Mesodermal cell (in vitro differentiated cells): ENCODE measurements around the gene GJA5. TPM values are rescaled to one million over a fixed set of nuclear protein-coding genes. Genes with fewer than 3 reads are reported as not detected.

Source experiments
- H3K27ac ChIP-seq: 2 replicates; pipeline ENCODE4 v1.7.0; 2013; ENCODE audit warnings: mild to moderate bottlenecking, low read depth, low read length, moderate library complexity; ENCODE audit not compliant: severe bottlenecking
- H3K36me3 ChIP-seq: 2 replicates; pipeline ENCODE4 v1.7.1; 2013; ENCODE audit warnings: mild to moderate bottlenecking, low read length, moderate library complexity; ENCODE audit not compliant: control insufficient read depth, insufficient read depth
- H3K4me1 ChIP-seq: one replicate; pipeline ENCODE4 v1.7.1; 2013; ENCODE audit warnings: mild to moderate bottlenecking, low read length; ENCODE audit not compliant: insufficient read depth, control insufficient read depth, poor library complexity, severe bottlenecking
- H3K4me3 ChIP-seq: 2 replicates; pipeline ENCODE4 v1.7.0; 2013; ENCODE audit warnings: low read length, control low read depth, mild to moderate bottlenecking; ENCODE audit not compliant: insufficient read depth, poor library complexity, severe bottlenecking; ENCODE audit errors: extremely low read depth
- H3K9me3 ChIP-seq: 2 replicates; pipeline ENCODE4 v1.7.1; 2013; ENCODE audit warnings: mild to moderate bottlenecking, low read length, moderate library complexity; ENCODE audit not compliant: control insufficient read depth
- WGBS, 2 experiments: methylation state at CpG; one replicate each; pipeline ENCODE4 v1.1.5; 2013; ENCODE audit warnings: missing lambda C conversion rate in 2 of 2; ENCODE audit not compliant: insufficient coverage in 2 of 2; 5-methylcytosine and 5-hydroxymethylcytosine counted together
- polyA plus RNA-seq, 2 experiments: library from polyadenylated mRNA; stranded (reverse); fragments of 50-300 nt; gene quantifications; one replicate each; pipeline ENCODE4 v1.2.3, GENCODE V29; 2013

Gene GJA5
- 40.7 TPM for polyA plus RNA-seq (2013, experiment 1 of 2)
- 23.2 TPM for polyA plus RNA-seq (2013, experiment 2 of 2)

- Histone ChIP-seq H3K4me3 (no peak within 1 kb of the TSS), H3K36me3 (no peaks in the 10 kb centered on the region), H3K27ac (no peak within 1 kb of the TSS), H3K9me3 (no peaks in the 10 kb centered on the region), H3K4me1 (peaks cover 16% of the 10 kb centered on the region)
- 84 to 97% methylated on average over 5 of the region's 7 CpGs for WGBS, 2 experiments
Observed at GRCh38 chr1:147760481-147761260, at the start of gene GJA5. Gene GJA5 (minus strand): TSS chr1:147760602. CDS start chr1:147759238, 1,364 bp downstream.

- H3K9me3 ChIP-seq: no peaks in the 10 kb centered on the region
- no peaks in the 10 kb centered on the region for H3K4me1 ChIP-seq
- H3K36me3 ChIP-seq: no peaks in the 10 kb centered on the region
- H3K27ac ChIP-seq: no peak overlapping the region
- H3K4me3 ChIP-seq: no peak overlapping the region
- whole genome bisulfite sequencing, 2 experiments: no CpG with 5 or more reads among the region's 1 CpG
Observed at GRCh38 chr1:147809236-147809635, 48.8 kb upstream of the GJA5 start.

GRCh38 chr1:147808025-147808424 is 47.6 kb upstream of the GJA5 start:
- WGBS, 2 experiments: 74 to 80% methylated on average over 2 to 4 of the region's 4 CpGs
- H3K4me3 ChIP-seq: no peak overlapping the region

DNA sequence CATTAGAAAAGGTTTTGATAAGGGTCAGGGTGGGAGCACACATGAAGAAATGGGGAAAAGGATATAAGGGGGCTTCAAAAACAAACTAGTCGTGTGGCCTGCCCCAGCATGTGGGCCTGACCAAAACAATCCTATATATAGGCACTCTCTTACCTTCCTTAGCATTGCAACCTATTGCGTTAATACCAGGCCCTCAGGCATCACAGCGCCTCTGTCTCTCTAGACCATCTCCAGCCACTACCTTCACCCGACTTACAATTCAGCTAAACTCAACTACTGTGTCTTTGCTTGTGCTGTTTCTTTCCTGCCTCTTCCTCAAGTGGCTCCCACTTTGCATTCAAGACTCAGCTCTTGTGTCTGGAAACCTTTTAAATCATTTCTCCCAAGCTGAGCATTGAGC is 47.0 kb upstream of the GJA5 start:
- no peak overlapping the region for H3K4me3 ChIP-seq
- H3K4me1 ChIP-seq: no peaks in the 10 kb centered on the region
- H3K27ac ChIP-seq: no peak overlapping the region
- no peaks in the 10 kb centered on the region for H3K9me3 ChIP-seq
- WGBS, 2 experiments: 74 to 77% methylated on average over 3 to 4 of the region's 4 CpGs
- no peaks in the 10 kb centered on the region for H3K36me3 ChIP-seq

More at GRCh38 chr1:147808025-147808424, 47.6 kb upstream of the GJA5 start:
- Histone ChIP-seq H3K9me3 (no peaks in the 10 kb centered on the region), H3K36me3 (no peaks in the 10 kb centered on the region), H3K27ac (no peak overlapping the region), H3K4me1 (no peaks in the 10 kb centered on the region)

- peaks cover 6% of the 10 kb centered on the region for H3K9me3 ChIP-seq
- peak overlapping the region; percentile 47 for H3K27ac ChIP-seq
- WGBS, 2 experiments: 89% methylated on average over 6 of the region's 6 CpGs
Observed at GRCh38 chr1:147804942-147805723, 44.7 kb upstream of the GJA5 start.

GRCh38 chr1:147800804-147801203 is 40.4 kb upstream of the GJA5 start:
- Histone ChIP-seq H3K9me3 (peaks cover 6% of the 10 kb centered on the region), H3K36me3 (no peaks in the 10 kb centered on the region), H3K4me3 (no peak overlapping the region), H3K4me1 (no peaks in the 10 kb centered on the region), H3K27ac (no peak overlapping the region)
- WGBS, 2 experiments: 89% methylated on average over 1 of the region's 2 CpGs; no CpG with 5 or more reads in 1 of the 2 experiments

More at GRCh38 chr1:147804942-147805723, 44.7 kb upstream of the GJA5 start:
- no peak overlapping the region for H3K4me3 ChIP-seq
- H3K36me3 ChIP-seq: no peaks in the 10 kb centered on the region
- H3K4me1 ChIP-seq: no peaks in the 10 kb centered on the region

DNA sequence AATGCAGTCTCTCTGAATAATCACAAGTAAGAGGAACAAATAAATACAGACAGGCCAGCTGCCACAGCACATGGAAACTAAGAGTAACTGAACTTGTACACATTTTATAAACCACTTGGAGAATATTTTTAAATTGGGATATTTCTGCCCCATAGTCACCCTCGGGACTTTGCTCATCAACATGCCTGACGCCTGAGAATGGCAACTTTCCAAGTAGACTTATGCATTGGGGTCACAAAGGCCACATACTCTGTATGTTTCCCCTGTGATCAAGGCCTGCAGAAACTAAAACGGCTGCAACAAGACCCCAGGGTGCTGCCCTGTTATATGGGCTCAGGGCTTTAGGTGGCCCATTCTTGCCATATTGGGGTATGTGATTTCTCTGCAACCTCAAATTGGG is 38.3 kb upstream of the GJA5 start:
- 86 to 90% methylated on average over 3 of the region's 3 CpGs for WGBS, 2 experiments
- Histone ChIP-seq H3K36me3 (no peaks in the 10 kb centered on the region), H3K4me1 (no peaks in the 10 kb centered on the region), H3K27ac (no peak overlapping the region), H3K9me3 (peaks cover 6% of the 10 kb centered on the region), H3K4me3 (no peak overlapping the region)

DNA sequence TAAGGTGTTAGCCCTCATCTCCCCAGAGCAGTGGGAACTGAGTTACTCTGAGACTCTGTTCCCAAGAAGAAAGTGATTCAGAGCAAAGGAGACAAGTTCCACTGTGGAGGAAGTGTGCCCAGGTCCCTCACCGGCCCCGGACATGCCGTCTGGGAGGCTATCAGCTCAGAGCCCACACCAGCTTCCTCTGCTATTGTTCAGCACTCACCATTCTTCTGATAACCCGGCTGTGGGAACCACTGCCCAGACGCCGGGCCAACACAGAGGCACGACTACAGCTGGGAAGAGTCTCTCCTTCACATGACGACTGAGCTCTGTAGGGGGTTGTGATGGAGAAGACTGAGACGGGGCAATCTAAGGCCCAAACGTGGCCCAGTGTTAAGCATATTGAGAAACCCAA is 34.2 kb upstream of the GJA5 start:
- Histone ChIP-seq H3K27ac (peak overlapping the region; percentile 32), H3K4me3 (no peak overlapping the region), H3K9me3 (no peaks in the 10 kb centered on the region), H3K36me3 (no peaks in the 10 kb centered on the region), H3K4me1 (no peaks in the 10 kb centered on the region)
- 80% methylated on average over 1 of the region's 10 CpGs for WGBS, 2 experiments

GRCh38 chr1:147791876-147792275 is 31.5 kb upstream of the GJA5 start:
- no peak overlapping the region for H3K4me3 ChIP-seq
- H3K9me3 ChIP-seq: no peaks in the 10 kb centered on the region
- no peak overlapping the region for H3K27ac ChIP-seq
- no peaks in the 10 kb centered on the region for H3K4me1 ChIP-seq
- H3K36me3 ChIP-seq: no peaks in the 10 kb centered on the region
- no CpG with 5 or more reads among the region's 1 CpG for WGBS, 2 experiments

- 100% methylated on average over 1 of the region's 2 CpGs; no CpG with 5 or more reads in 1 of the 2 experiments for WGBS, 2 experiments
- Histone ChIP-seq H3K36me3 (no peaks in the 10 kb centered on the region), H3K9me3 (no peaks in the 10 kb centered on the region), H3K4me1 (no peaks in the 10 kb centered on the region), H3K27ac (no peak overlapping the region), H3K4me3 (no peak overlapping the region)
Observed at GRCh38 chr1:147787765-147788164, 27.4 kb upstream of the GJA5 start.
